GM12891 (cell line): ENCODE data around the gene RHBDF2.

Experiments
- PAX5 ChIP-seq: IDR thresholded peaks from 2 replicates; pipeline ENCODE4 v1.6.1; 2011; ENCODE audit warnings: low read length, moderate library complexity, mild to moderate bottlenecking; ENCODE audit not compliant: insufficient read depth, severe bottlenecking
- POLR2A ChIP-seq: IDR thresholded peaks from 2 replicates; pipeline ENCODE4 v1.6.1; 2011; ENCODE audit warnings: low read depth, low read length, control low read depth
- POLR2AphosphoS5 ChIP-seq: IDR thresholded peaks from 2 replicates; pipeline ENCODE4 v1.6.1; 2011; ENCODE audit warnings: low read depth, low read length, control low read depth
- TAF1 ChIP-seq: IDR thresholded peaks from 2 replicates; pipeline ENCODE4 v1.6.1; 2011; ENCODE audit warnings: low read depth, low read length, control low read depth

GRCh38 chr17:76485569-76485968 is 15.7 kb downstream of the RHBDF2 start:
- no peak for TF ChIP-seq POLR2AphosphoS5
- no peak for TF ChIP-seq TAF1
- no peak for TF ChIP-seq POLR2A
- no peak for TF ChIP-seq PAX5
